CD4-positive, alpha-beta T cell treated with Interleukin-21 for 1 hour (primary cell): Measurements from ENCODE around the gene GPR35.

Experiments
- DNase-seq: peaks from one replicate; pipeline ENCODE4 v3.0.0-alpha.2; 2020

Gene GPR35

DNA sequence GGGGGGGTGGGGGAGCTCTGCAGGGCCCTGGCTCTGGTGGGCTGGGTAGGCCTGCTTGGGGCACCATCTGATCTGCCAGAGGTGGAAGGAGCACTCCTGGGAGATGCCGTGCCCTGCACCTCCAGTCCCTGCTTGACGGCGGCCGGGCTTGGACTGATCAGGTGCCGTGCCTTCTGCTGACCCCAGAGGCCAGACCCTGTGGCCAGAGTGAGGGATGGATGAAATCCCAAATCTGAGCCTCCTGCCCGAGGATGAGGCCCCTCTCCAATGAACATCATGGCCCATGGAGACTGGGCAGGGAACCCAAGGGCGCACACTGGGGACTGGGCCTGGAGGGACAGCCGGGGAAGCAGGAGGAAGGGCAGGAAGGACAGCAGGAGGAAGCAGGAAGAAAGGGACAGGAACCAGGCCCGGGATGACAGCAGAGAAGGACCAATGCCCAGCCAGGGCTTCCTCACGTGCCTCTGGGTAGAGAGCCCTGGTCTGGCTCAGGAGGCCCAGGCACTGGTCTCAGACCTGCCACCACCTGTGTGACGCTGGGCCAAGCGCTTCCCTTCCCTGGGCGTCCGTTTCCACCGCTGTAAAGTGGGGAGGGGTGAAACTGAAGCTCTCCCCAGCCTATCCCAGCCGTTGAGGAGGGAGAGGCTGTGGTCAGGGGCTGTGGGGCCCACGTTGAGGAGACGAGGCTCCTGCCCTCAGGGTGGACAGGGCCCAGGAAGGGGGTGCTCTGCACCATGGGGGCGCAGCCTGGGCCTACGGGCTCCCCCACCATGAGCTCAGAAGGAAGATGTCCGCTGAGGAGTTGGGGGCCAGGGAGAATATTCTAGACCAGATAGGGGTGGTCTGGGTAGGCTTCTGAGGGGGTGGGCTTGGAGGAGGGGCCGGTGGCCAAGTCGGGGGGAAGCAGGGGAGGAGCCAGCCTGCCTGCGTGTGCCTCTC is 1.0 kb upstream of the GPR35 start:
- DNase-seq, result no peak

DNA sequence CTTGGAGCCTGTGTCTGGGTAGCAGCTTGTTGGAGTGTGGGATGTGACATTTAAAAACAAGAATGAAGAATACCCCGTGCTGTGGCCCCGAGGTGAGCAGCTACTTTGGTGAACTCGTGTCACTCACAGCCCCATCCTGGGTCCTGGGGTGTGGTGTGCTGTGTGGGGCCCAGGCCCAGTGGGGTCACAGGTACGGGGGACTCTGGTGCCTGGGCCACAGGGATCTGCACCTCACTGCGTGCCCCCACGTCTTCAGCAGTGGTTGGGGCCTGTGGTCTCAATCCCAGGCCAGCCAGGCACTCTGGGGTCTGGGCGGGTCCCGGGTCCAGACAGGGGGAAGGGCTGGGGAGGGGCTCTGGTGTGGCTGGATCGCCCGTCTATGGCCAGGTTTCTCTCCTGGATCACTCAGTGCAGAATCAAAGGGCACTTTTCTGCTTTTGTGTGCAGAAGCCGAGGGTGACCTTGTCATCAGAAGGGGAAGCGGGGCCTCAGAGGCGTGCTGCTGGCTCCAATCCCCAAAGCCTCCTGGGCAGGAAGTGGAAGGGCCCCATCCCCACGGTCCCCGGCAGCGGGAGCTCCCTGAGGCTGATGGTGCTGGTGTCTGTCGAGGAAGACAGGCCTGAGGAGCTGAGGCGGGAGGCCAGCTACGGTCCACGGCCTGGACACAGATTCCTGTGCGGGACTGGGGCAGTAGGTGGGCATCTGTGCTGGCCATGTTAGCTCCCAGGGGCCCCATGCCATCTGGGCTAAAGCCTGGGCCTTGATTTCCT is 1.4 kb downstream of the GPR35 start:
- DNase-seq, result no peak

DNA sequence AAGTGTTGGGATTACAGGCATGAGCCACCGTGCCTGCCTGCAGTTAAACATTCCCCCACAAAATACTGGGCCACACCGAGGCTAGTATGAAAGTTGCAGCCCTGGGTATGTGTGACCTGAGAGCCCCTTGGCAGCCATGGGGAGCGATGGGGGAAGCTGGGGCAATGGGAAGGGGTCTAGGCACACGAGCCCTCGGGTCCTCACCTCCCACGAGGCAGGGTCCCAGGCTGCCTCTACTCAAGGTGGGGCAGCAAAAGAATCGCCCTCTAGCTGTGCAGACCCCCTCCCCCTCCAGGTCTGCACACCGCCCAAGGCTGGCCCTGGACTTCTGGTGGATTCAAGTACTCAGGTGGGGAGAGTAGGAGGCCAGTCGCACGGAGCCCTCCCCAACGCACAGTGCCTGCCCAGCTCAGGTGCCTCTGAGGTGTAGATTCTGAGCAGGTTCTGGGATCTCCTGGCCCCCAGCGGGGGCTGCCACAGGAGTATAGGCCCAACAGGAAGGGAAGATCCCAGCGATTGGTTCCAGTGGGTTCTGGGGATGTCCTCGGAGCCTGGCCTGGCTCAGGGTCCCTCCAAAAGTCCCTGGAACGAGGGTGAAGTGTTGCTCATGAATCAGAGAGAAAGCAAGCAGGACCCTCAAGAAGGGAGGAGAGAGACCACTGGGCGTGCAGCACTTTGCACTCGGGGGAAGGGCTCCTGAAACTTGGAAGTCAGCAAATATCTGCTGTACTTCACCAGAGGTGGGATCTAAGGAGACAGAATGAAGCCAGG is 2.6 kb downstream of the GPR35 start:
- DNase-seq, result no peak

DNA sequence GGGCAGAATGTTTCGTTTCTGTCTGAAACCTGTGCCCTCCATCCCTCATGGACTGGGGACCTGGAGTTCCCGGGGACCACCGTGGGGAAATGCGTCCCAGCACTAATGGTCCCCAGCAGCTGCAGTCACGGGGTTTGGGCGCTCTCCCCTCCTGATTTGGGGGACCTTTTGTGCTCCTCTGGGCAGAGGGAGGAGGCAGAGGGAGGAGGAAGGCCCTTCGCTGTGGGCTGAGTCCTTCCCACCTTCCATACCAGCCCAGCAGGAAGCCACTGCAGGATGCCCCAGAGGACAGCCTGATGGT is 3.2 kb downstream of the GPR35 start:
- no peak for DNase-seq

DNA sequence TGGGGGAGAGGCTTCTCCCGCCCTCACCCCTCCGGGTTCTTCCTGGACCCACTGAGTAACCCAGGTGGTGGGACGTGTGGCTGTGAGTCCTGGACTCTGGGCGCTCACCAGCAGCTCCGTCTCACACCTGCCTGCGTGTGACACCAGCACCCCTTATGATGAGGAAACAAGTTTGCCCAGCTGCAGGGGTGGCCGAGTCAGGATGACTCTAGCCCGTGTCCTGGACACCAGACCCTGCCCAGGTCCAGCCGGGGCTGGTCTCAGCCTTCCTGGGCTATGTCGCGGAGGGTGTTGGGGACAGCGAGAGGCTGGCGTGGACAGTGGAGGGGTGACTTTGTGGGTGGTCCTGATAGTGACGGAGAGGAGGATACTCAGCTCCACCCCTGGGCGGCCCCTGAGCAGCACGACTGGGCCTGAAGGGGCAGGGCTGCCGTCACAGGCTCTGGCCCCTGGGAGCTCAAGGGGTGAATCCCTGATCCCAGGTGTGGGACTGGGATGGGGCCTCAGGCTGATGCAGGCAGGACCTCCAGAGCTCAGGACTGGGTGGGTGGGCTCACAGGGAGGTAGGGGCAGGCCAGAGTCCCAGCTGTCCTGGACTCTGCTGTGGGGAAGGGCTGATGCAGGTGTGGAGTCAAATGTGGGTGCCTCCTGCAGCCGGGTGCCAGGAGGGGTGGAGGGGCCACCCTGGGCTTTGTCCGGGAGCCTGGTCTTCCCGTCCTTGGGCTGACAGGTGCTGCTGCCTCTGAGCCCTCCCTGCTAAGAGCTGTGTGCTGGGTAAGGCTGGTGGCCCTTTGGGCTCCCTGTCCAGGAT is 3.7 kb downstream of the GPR35 start:
- no peak for DNase-seq

DNA sequence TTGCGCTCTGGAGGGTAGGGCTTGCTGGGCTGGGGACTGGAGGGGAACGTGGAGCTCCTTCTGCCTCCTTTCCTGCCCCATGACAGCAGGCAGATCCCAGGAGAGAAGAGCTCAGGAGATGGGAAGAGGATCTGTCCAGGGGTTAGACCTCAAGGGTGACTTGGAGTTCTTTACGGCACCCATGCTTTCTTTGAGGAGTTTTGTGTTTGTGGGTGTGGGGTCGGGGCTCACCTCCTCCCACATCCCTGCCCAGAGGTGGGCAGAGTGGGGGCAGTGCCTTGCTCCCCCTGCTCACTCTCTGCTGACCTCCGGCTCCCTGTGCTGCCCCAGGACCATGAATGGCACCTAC is 4.3 kb downstream of the GPR35 start:
- no peak for DNase-seq

DNA sequence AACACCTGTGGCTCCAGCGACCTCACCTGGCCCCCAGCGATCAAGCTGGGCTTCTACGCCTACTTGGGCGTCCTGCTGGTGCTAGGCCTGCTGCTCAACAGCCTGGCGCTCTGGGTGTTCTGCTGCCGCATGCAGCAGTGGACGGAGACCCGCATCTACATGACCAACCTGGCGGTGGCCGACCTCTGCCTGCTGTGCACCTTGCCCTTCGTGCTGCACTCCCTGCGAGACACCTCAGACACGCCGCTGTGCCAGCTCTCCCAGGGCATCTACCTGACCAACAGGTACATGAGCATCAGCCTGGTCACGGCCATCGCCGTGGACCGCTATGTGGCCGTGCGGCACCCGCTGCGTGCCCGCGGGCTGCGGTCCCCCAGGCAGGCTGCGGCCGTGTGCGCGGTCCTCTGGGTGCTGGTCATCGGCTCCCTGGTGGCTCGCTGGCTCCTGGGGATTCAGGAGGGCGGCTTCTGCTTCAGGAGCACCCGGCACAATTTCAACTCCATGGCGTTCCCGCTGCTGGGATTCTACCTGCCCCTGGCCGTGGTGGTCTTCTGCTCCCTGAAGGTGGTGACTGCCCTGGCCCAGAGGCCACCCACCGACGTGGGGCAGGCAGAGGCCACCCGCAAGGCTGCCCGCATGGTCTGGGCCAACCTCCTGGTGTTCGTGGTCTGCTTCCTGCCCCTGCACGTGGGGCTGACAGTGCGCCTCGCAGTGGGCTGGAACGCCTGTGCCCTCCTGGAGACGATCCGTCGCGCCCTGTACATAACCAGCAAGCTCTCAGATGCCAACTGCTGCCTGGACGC is 4.9 kb downstream of the GPR35 start:
- DNase-seq, result no peak

DNA sequence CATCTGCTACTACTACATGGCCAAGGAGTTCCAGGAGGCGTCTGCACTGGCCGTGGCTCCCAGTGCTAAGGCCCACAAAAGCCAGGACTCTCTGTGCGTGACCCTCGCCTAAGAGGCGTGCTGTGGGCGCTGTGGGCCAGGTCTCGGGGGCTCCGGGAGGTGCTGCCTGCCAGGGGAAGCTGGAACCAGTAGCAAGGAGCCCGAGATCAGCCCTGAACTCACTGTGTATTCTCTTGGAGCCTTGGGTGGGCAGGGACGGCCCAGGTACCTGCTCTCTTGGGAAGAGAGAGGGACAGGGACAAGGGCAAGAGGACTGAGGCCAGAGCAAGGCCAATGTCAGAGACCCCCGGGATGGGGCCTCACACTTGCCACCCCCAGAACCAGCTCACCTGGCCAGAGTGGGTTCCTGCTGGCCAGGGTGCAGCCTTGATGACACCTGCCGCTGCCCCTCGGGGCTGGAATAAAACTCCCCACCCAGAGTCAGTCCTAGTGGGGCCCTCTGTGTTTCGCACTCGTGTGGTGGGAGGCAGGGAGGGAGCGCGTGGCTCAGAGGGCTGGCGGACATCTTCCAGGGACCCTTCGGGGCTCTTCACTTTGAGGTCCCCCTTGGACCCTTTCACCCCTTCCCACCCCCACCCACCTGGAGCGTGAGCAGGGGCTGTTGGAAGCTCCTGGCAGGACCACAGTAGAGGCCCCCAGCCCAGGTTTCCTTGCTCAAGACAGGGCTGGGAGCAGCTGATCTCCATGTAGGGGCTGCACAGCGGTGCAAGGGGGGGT is 5.7 kb downstream of the GPR35 start:
- DNase-seq, result no peak

DNA sequence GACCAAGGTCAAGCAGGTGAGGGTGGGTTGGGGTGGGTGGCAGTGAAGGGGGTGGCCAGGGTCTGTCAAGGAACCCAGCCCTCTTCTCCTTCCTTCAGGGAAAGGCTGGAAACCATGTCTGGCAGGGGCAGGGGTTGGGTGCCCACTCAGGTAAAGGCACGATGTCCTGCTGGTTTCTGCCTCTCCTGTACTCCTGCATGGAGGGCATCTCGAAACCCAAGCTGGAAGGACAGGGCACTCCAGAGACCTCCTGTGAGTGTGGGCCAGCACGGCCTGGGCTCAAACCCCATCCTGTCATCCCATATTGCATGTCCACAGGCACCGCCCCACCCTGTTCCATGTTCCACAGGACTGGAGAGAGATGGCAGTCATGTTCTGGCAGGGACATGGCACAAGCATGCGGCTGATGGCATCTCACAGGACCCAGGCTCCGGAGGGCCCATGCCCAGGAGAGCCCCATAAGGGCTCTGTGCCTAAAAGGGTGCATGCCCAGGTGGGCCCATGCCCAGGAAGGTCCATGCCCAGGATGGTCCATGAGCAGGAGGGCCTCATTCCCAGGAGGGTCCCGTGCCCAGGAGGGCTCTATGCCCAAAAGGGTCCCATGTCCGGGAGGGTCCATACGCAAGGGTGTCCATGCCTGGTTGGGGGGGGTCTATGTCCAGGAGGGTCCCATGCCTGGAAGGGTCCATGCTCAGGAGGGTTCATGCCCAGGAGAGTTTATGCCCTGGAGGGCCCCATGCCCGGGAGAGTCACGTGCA is 6.4 kb downstream of the GPR35 start:
- no peak for DNase-seq

DNA sequence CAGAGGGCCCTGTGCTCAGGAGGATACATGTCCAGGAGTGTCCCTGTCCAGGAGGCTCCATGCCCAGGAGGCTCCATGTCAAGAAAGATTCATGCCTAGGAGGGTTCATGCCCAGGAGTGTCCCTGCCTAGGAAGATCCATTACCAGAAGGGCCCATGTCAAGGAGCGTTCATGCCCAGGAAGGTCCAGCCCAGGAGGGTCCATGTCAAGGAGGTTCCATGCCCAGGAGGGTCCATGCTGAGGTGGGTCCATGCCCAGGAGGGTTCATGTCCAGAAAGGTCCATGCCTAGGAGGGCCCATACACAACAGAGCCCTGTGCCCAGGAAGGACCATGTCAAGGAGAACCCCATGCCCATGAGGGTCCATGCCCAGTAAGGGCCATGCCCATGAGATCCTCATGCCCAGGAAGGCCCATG is 7.0 kb downstream of the GPR35 start:
- no peak for DNase-seq

DNA sequence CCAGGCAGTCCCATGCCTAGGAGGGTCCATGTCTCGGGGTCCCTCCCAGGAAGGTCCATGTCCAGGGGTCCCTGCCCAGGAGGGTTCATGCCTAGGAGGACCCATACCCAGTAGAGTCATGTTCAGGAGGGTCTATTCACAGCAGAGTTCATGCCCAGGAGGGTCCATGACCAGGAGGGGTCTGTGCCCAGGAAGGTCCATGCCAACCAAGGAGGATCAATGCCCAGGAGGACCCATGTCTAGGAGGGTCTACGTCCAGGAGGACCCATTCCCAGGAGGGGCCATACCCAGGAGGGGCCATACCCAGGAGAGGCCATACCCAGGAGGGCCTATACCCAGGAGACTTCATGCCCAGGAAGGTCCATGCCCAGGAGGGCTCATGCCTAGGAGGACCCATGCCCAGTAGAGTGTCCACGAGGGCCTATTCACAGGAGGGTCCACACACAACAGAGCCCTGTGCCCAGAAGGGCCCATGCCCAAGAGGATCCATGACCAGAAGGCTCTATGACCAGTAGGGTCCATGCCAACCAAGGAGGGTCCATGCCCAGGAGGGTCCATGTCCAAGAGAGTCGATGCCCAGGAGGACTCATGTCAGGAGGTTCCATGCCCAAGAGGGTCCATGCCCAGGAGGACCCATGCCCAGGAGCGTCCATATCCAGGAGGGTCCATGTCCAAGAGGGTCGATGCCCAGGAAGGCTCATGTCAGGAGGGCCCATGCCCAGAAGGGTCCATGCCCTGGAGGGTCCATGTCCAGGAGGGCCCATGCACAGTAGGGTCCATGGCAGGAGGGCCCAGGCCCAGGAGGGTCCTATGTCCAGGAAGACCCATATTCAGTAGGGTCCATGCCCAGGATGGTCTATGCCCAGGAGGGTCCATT is 10.1 kb downstream of the GPR35 start:
- no peak for DNase-seq

DNA sequence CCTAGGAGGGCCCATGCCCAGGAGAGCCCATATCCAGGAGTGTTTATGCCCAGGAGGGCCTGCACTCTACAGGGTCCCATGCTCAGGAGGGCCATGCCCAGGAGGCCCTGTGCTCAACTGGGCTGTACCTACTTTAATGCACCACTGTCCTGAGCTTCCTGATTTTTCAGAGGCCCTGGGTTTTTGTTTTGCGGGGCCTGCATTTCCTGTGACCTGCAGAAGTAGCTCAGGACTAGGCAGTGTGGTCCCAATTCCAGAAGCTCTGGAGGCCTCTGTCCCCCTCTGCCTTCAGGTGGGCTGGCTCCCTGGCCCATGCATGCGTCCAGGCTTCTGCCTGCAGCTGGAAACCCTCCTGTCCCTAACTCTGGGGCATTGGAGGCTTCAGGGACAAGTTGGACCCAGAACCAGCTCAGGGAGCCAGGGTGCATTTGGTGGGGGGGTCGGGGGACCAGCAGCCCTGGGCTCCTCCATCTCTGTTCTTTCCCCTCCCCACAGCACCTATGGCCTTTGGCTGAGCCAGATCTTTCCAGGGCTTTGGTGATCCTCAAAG is 10.8 kb downstream of the GPR35 start:
- no peak for DNase-seq

DNA sequence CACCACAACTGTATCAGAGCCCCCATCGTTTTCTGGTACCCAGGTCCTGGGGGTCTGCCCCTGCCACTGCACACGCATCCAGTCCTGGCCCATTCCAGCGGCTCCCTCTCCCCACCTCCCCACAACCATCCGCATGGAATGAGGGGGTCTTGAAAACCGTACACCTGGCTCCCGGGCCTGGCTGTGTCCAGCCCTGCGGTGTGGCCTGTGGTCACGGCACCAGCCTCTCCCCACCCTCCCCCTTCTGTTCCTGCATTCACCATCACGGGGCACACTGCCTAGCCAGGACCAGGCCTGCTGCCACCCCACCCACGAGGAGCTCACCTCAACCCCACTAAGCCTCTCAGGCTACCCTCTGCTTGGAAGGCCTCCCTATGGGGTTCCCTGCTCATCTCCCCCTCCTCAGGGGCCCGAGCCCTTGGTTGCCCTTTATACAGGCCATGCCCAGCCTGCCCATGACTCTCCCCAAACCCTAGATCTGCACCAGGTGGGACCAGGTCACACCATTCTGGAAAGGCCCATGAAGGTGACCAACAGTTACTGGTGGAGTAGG is 11.4 kb downstream of the GPR35 start:
- DNase-seq, result no peak

DNA sequence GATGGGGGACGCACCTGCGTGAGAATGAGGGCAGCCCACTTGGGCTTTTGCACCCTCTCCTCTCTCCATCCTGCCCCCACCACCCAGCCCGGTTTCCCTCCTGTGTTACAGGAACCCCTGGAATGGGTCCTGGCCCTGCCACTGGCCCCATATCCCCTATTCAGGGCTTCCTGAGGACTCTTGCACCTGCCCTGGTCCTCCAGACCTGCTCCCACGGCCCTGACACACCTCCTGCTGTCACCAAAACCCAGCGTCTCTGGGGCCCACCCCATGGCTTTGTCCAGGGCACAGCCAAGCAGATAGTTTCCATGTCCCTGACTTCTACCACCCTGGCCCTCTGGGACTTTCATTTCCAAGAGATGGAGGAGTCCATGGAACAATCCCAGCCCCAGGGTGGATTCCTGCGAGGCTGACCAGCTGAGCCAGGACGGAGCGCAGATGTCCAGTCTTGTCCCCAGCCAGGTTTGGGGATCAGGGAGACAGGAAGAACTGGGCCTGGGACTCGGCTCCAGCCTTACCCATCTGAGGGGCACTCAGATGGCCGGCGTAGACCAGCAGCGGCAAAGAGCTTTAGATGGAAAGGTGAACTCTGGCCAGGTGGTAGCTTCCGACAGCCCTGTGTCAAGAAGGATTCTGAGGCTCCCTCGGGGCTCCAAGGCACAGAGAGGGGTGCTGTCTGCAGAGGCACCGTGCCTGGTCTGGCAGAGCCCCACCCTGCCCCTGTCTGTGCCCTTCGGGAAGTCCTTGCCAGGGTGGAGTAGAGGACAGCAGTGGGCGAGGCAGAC is 12.0 kb downstream of the GPR35 start:
- no peak for DNase-seq

DNA sequence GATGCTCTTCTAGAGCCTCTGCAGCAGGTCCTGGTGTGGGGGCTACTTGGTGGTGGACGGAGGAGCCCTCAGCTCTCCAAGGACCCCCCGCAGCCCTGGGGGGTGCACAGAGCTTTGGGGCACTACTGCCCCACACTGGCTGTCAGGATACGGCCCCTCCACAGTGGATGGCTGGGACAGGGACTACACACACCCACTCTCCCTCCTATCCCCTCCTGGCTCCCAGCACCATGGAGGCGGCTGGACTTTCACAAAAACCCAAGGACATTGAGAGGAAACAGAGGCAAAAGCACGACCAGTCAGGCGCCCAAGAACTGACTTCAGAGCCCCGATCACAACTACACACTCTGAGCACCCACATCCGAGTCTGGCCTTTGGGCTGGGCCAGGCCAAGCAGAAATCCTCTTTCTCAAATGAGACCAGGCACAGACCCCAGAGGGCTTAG is 12.6 kb downstream of the GPR35 start:
- no peak for DNase-seq

DNA sequence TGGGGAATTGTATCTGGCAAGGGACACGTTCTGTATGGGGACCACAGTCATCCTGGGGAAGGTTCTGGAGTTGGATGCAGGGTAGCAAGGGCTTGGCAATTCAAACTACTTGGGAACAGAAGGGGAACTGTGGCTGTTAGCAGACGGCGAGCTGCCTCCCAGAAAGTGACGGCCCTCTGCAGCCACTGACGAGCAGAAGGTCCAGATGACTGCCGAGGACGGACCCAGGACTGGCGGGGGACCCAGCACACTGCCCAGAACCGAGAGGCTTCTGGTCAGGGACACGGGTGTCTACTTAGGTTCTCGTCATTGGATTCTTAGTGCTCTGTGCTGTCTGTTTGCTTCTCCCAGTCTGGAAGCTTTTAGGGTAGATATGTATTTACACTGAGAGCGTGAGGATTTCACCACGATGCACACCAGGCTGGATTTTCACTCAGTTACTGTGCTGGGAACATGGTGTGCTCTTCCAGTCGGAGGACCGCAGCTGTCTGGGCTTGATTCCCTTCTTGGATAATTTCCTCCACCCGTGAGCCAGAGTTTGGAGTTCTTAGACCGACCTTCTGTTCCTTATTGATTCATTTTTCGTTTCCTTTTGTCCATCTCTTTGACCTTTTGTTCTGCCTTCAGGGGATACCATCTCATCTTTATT is 13.4 kb downstream of the GPR35 start:
- no peak for DNase-seq

DNA sequence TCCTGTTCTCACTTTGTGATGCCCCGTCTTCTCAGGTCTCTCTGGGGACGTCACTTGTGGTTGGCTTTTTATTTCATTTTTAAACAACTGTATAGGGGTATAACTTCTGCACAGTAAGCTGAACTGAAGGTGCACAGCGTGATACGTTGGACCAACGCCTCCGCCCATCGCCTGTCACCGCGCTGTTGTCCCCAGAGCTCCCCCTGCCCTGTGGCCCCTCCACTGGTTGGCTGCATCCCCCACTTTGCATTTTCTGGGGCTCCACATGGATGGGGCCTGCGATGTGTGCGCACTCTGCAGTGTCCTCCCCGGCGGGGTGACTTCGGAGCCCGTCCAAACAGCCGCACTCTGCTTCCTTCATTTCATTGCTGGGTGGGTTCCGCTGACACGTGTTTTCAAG is 14.3 kb downstream of the GPR35 start:
- no peak for DNase-seq
